Measurements from ENCODE around the gene BEGAIN. TPM values are rescaled to one million over a fixed set of nuclear protein-coding genes. Genes with fewer than 3 reads are reported as not detected.

BEGAIN gene
- total RNA-seq, 5 donors from 2014 or later (not counting 1 experiment from before 2014, with no cell fraction given): 0.23 to 1.9 (median 1.6) TPM; not detected in 1

- Histone ChIP-seq H3K27ac (ENCODE audit: low read length) (no peak overlapping the region), H3K36me3 (ENCODE audit: control insufficient read depth in 2 of 2, extremely low read depth in 1 of 2, insufficient read depth in 1 of 2, low read length in 1 of 2) (no peaks in the 10 kb centered on the region), H3K9me3 (no peaks in the 10 kb centered on the region), H3K27me3 (replicated peaks in 1 of 2; ENCODE audit: control insufficient read depth in 2 of 2, extremely low read depth in 1 of 2, insufficient read depth in 2 of 2, low read length in 1 of 2) (peaks cover 0 to 43% of the 10 kb centered on the region in 2 experiments), H3K4me3 (ENCODE audit: control insufficient read depth in 1 of 2, extremely low read depth in 1 of 2, low read length in 1 of 2) (no peak overlapping the region), H3K4me1 (ENCODE audit: control insufficient read depth in 1 of 2, extremely low read depth in 1 of 2, insufficient read depth in 2 of 2, low read length in 2 of 2) (no peaks in the 10 kb centered on the region)
- Mint-ChIP-seq H3K36me3 (peaks cover 4% of the 10 kb centered on the region), H3K4me1 (no peaks in the 10 kb centered on the region), H3K4me3 (no peak overlapping the region), H3K27ac (no peak overlapping the region), H3K27me3 (peaks cover 7 to 12% of the 10 kb centered on the region in 2 donors), H3K9me3 (peaks cover 5 to 20% (median 20%) of the 10 kb centered on the region in 3 donors)
- WGBS (ENCODE audit: insufficient coverage): 90% methylated on average over 11 of the region's 18 CpGs
- DNase-seq (no peak), ATAC-seq (replicated peaks in 1 of 4) (no peak)
- CTCF ChIA-PET: no interaction called here
- POLR2A ChIA-PET: no interaction called here
Observed at GRCh38 chr14:100603341-100604120, 16.3 kb upstream of the BEGAIN start.

- Histone ChIP-seq H3K4me1 (ENCODE audit: control insufficient read depth in 1 of 2, extremely low read depth in 1 of 2, insufficient read depth in 2 of 2, low read length in 2 of 2) (no peaks in the 10 kb centered on the region), H3K36me3 (ENCODE audit: control insufficient read depth in 2 of 2, extremely low read depth in 1 of 2, insufficient read depth in 1 of 2, low read length in 1 of 2) (no peaks in the 10 kb centered on the region), H3K27ac (ENCODE audit: low read length) (no peak overlapping the region), H3K4me3 (ENCODE audit: control insufficient read depth in 1 of 2, extremely low read depth in 1 of 2, low read length in 1 of 2) (no peak overlapping the region), H3K27me3 (replicated peaks in 1 of 2; ENCODE audit: control insufficient read depth in 2 of 2, extremely low read depth in 1 of 2, insufficient read depth in 2 of 2, low read length in 1 of 2) (peaks cover 0 to 39% of the 10 kb centered on the region in 2 experiments), H3K9me3 (no peaks in the 10 kb centered on the region)
- Mint-ChIP-seq H3K27ac (no peak overlapping the region), H3K9me3 (peaks cover 5 to 20% (median 20%) of the 10 kb centered on the region in 3 donors), H3K27me3 (peaks cover 7 to 8% of the 10 kb centered on the region in 2 donors), H3K4me3 (no peak overlapping the region), H3K4me1 (no peaks in the 10 kb centered on the region), H3K36me3 (peaks cover 4% of the 10 kb centered on the region)
- ATAC-seq (replicated peaks in 1 of 4): no peak
- WGBS (ENCODE audit: insufficient coverage): 63% methylated on average over 4 of the region's 7 CpGs
- DNase-seq: no peak
- POLR2A ChIA-PET: no interaction called here
- CTCF ChIA-PET: interaction anchor here in 1 of 2 donors (0.6 kb wide), 1 partner anchor 207 kb away, joined by 3 read pairs; no protein-coding TSS in a partner anchor
Observed at GRCh38 chr14:100602621-100603230, 15.5 kb upstream of the BEGAIN start.

GRCh38 chr14:100601914-100602313, 14.7 kb upstream of the BEGAIN start:
- DNase-seq: no peak
- ChIA-PET POLR2A (no interaction called here), CTCF (interaction anchor here in 1 of 2 donors (0.6 kb wide), 1 partner anchor 206 kb away, joined by 3 read pairs; no protein-coding TSS in a partner anchor)
- Histone ChIP-seq H3K27ac (ENCODE audit: low read length) (no peak overlapping the region), H3K4me3 (ENCODE audit: control insufficient read depth in 1 of 2, extremely low read depth in 1 of 2, low read length in 1 of 2) (no peak overlapping the region), H3K4me1 (ENCODE audit: control insufficient read depth in 1 of 2, extremely low read depth in 1 of 2, insufficient read depth in 2 of 2, low read length in 2 of 2) (no peaks in the 10 kb centered on the region), H3K27me3 (replicated peaks in 1 of 2; ENCODE audit: control insufficient read depth in 2 of 2, extremely low read depth in 1 of 2, insufficient read depth in 2 of 2, low read length in 1 of 2) (peaks cover 0 to 31% of the 10 kb centered on the region in 2 experiments), H3K9me3 (no peaks in the 10 kb centered on the region), H3K36me3 (ENCODE audit: control insufficient read depth in 2 of 2, extremely low read depth in 1 of 2, insufficient read depth in 1 of 2, low read length in 1 of 2) (no peaks in the 10 kb centered on the region)
- Mint-ChIP-seq H3K9me3 (peaks cover 5 to 20% (median 20%) of the 10 kb centered on the region in 3 donors), H3K4me3 (no peak overlapping the region), H3K27ac (no peak overlapping the region), H3K4me1 (no peaks in the 10 kb centered on the region), H3K36me3 (peaks cover 4% of the 10 kb centered on the region), H3K27me3 (peaks cover 7 to 8% of the 10 kb centered on the region in 2 donors)
- no peak for ATAC-seq (replicated peaks in 1 of 4)
- WGBS (ENCODE audit: insufficient coverage): no CpG with 5 or more reads among the region's 4 CpGs

GRCh38 chr14:100601064-100601463, 13.8 kb upstream of the BEGAIN start:
- Histone ChIP-seq H3K4me1 (ENCODE audit: control insufficient read depth in 1 of 2, extremely low read depth in 1 of 2, insufficient read depth in 2 of 2, low read length in 2 of 2) (no peaks in the 10 kb centered on the region), H3K27ac (ENCODE audit: low read length) (no peak overlapping the region), H3K9me3 (no peaks in the 10 kb centered on the region), H3K27me3 (replicated peaks in 1 of 2; ENCODE audit: control insufficient read depth in 2 of 2, extremely low read depth in 1 of 2, insufficient read depth in 2 of 2, low read length in 1 of 2) (peaks cover 0 to 31% of the 10 kb centered on the region in 2 experiments), H3K36me3 (ENCODE audit: control insufficient read depth in 2 of 2, extremely low read depth in 1 of 2, insufficient read depth in 1 of 2, low read length in 1 of 2) (no peaks in the 10 kb centered on the region), H3K4me3 (ENCODE audit: control insufficient read depth in 1 of 2, extremely low read depth in 1 of 2, low read length in 1 of 2) (no peak overlapping the region)
- Mint-ChIP-seq H3K9me3 (peaks cover 5 to 20% (median 20%) of the 10 kb centered on the region in 3 donors), H3K4me1 (no peaks in the 10 kb centered on the region), H3K27ac (no peak overlapping the region), H3K27me3 (peaks cover 7 to 8% of the 10 kb centered on the region in 2 donors), H3K4me3 (no peak overlapping the region), H3K36me3 (peaks cover 4% of the 10 kb centered on the region)
- CTCF ChIA-PET: no interaction called here
- WGBS (ENCODE audit: insufficient coverage): 100% methylated on average over 1 of the region's 2 CpGs
- POLR2A ChIA-PET: interaction anchor here in 1 of 2 donors (0.6 kb wide), 1 partner anchor 23 kb away, joined by 3 read pairs; no protein-coding TSS in a partner anchor
- DNase-seq: no peak
- no peak for ATAC-seq (replicated peaks in 1 of 4)

GRCh38 chr14:100599981-100600380, 12.8 kb upstream of the BEGAIN start:
- peaks cover 7 to 8% of the 10 kb centered on the region in 2 donors for H3K27me3 Mint-ChIP-seq

GRCh38 chr14:100594625-100594951, 7.4 kb upstream of the BEGAIN start:
- Mint-ChIP-seq H3K27ac (no peak overlapping the region), H3K9me3 (no peaks in the 10 kb centered on the region)
- CTCF ChIA-PET: no interaction called here

More at GRCh38 chr14:100599981-100600380, 12.8 kb upstream of the BEGAIN start:
- Histone ChIP-seq H3K9me3 (no peaks in the 10 kb centered on the region), H3K4me1 (ENCODE audit: control insufficient read depth in 1 of 2, extremely low read depth in 1 of 2, insufficient read depth in 2 of 2, low read length in 2 of 2) (no peaks in the 10 kb centered on the region), H3K4me3 (ENCODE audit: control insufficient read depth in 1 of 2, extremely low read depth in 1 of 2, low read length in 1 of 2) (no peak overlapping the region), H3K27me3 (replicated peaks in 1 of 2; ENCODE audit: control insufficient read depth in 2 of 2, extremely low read depth in 1 of 2, insufficient read depth in 2 of 2, low read length in 1 of 2) (peaks cover 0 to 22% of the 10 kb centered on the region in 2 experiments), H3K36me3 (ENCODE audit: control insufficient read depth in 2 of 2, extremely low read depth in 1 of 2, insufficient read depth in 1 of 2, low read length in 1 of 2) (no peaks in the 10 kb centered on the region), H3K27ac (ENCODE audit: low read length) (no peak overlapping the region)
- Mint-ChIP-seq H3K9me3 (peaks cover 5 to 20% (median 20%) of the 10 kb centered on the region in 3 donors), H3K36me3 (peaks cover 4% of the 10 kb centered on the region), H3K4me3 (no peak overlapping the region), H3K4me1 (no peaks in the 10 kb centered on the region), H3K27ac (no peak overlapping the region)
- DNase-seq: no peak
- POLR2A ChIA-PET: no interaction called here
- no CpG with 5 or more reads among the region's 2 CpGs for WGBS (ENCODE audit: insufficient coverage)
- CTCF ChIA-PET: no interaction called here
- ATAC-seq (replicated peaks in 1 of 4): no peak

More at GRCh38 chr14:100594625-100594951, 7.4 kb upstream of the BEGAIN start:
- H3K36me3 ChIP-seq (ENCODE audit: control insufficient read depth in 2 of 2, extremely low read depth in 1 of 2, insufficient read depth in 1 of 2, low read length in 1 of 2): no peaks in the 10 kb centered on the region
- no peak overlapping the region for H3K4me3 Mint-ChIP-seq
- H3K27me3 ChIP-seq (replicated peaks in 1 of 2; ENCODE audit: control insufficient read depth in 2 of 2, extremely low read depth in 1 of 2, insufficient read depth in 2 of 2, low read length in 1 of 2): peaks cover 0 to 54% of the 10 kb centered on the region in 2 experiments
- H3K4me3 ChIP-seq (ENCODE audit: control insufficient read depth in 1 of 2, extremely low read depth in 1 of 2, low read length in 1 of 2): no peak overlapping the region
- WGBS (ENCODE audit: insufficient coverage): no CpG with 5 or more reads among the region's 5 CpGs
- peaks cover 26 to 36% of the 10 kb centered on the region in 2 donors for H3K27me3 Mint-ChIP-seq
- no peaks in the 10 kb centered on the region for H3K36me3 Mint-ChIP-seq
- POLR2A ChIA-PET: no interaction called here
- no peaks in the 10 kb centered on the region for H3K9me3 ChIP-seq
- ATAC-seq (replicated peaks in 1 of 4) (no peak), DNase-seq (no peak)
- H3K4me1 Mint-ChIP-seq: no peaks in the 10 kb centered on the region
- H3K4me1 ChIP-seq (ENCODE audit: control insufficient read depth in 1 of 2, extremely low read depth in 1 of 2, insufficient read depth in 2 of 2, low read length in 2 of 2): no peaks in the 10 kb centered on the region
- no peak overlapping the region for H3K27ac ChIP-seq (ENCODE audit: low read length)

Measured in T-cell (primary cell).